Ovary (tissue), 3 donors: Measurements from ENCODE around the gene CACNB2.

Experiments
- CTCF ChIP-seq, 3 donors: fragments of 450-650 bp in 2 of 3; fragments of 200-600 bp in 1 of 3; IDR thresholded peaks; one replicate each; pipeline versions ENCODE4 v1.5.1 to v1.8.0; 2016 to 2022; ENCODE audit warnings: antibody characterized with exemption in 3 of 3, mild to moderate bottlenecking in 1 of 3
- POLR2A ChIP-seq: fragments of 450-650 bp; IDR thresholded peaks from one replicate; pipeline ENCODE4 v1.6.1; 2017; ENCODE audit warnings: antibody characterized with exemption, mild to moderate bottlenecking, moderate library complexity
- donor health status: DM: no; HTN: no; CAD: no.

- no peak for TF ChIP-seq CTCF (IDR thresholded peaks at IDR 0.05)
- no peak for TF ChIP-seq POLR2A
Observed at GRCh38 chr10:18437486-18437885, 297.3 kb downstream of the CACNB2 start.
